CD8-positive, alpha-beta memory T cell (primary cell): ENCODE measurements around the gene USH1G. TPM values are rescaled to one million over a fixed set of nuclear protein-coding genes. Genes with fewer than 3 reads are reported as not detected.

Experiments
- CTCF ChIA-PET: fragments of 350-600 bp; sonication (Branson Sonifier 250); formaldehyde crosslinking; loops from one replicate; lab custom pipeline; 2021; ENCODE audit warnings: antibody characterized with exemption; lab: Charles Lee
- POLR2A ChIA-PET: fragments of 350-600 bp; sonication (Branson Sonifier 250); formaldehyde crosslinking; loops from one replicate; lab custom pipeline; 2021; ENCODE audit warnings: antibody characterized with exemption; lab: Charles Lee
- DNase-seq, 5 donors: peaks; one replicate each; pipeline versions ENCODE4 v3.0.0 to v3.0.0-alpha.2; 2020 to 2022; ENCODE audit warnings: mixed read lengths in 1 of 5
- H3K27ac ChIP-seq: one replicate; pipeline ENCODE4 v1.7.0; 2013; ENCODE audit warnings: low read depth, mild to moderate bottlenecking, low read length, moderate library complexity
- H3K27me3 ChIP-seq: 2 replicates; pipeline ENCODE4 v1.7.0; 2013; ENCODE audit warnings: low read length, mild to moderate bottlenecking; ENCODE audit not compliant: insufficient read depth, poor library complexity, severe bottlenecking
- H3K36me3 ChIP-seq: 2 replicates; pipeline ENCODE4 v1.7.0; 2013; ENCODE audit warnings: mild to moderate bottlenecking, low read length, moderate library complexity; ENCODE audit not compliant: insufficient read depth
- H3K4me1 ChIP-seq: 2 replicates; pipeline ENCODE4 v1.7.0; 2013; ENCODE audit warnings: mild to moderate bottlenecking, low read length, moderate library complexity; ENCODE audit not compliant: insufficient read depth
- H3K4me3 ChIP-seq: 2 replicates; pipeline ENCODE4 v1.7.0; 2013; ENCODE audit warnings: mild to moderate bottlenecking, low read length
- H3K9me3 ChIP-seq: 2 replicates; pipeline ENCODE4 v1.7.0; 2013; ENCODE audit warnings: mild to moderate bottlenecking, low read length
- H3K27ac Mint-ChIP-seq, 8 donors: one replicate each; pipeline ENCODE4 v1.8.0; 2020 to 2021; ENCODE audit warnings: mixed read lengths in 8 of 8, mild to moderate bottlenecking in 6 of 8, inconsistent platforms in 3 of 8, moderate library complexity in 3 of 8
- H3K27me3 Mint-ChIP-seq, 2 donors: one replicate each; pipeline ENCODE4 v1.8.0; 2020 to 2021; ENCODE audit warnings: mixed read lengths in 2 of 2, mild to moderate bottlenecking in 1 of 2, moderate library complexity in 1 of 2
- H3K36me3 Mint-ChIP-seq, 3 donors: one replicate each; pipeline ENCODE4 v1.8.0; 2020 to 2021; ENCODE audit warnings: mixed read lengths in 3 of 3, inconsistent platforms in 1 of 3, mild to moderate bottlenecking in 1 of 3
- H3K4me1 Mint-ChIP-seq, 3 donors: one replicate each; pipeline ENCODE4 v1.8.0; 2020 to 2021; ENCODE audit warnings: mixed read lengths in 3 of 3, inconsistent platforms in 1 of 3, mild to moderate bottlenecking in 1 of 3
- H3K4me3 Mint-ChIP-seq, 7 donors: one replicate each; pipeline ENCODE4 v1.8.0; 2020 to 2021; ENCODE audit warnings: mixed read lengths in 7 of 7, mild to moderate bottlenecking in 6 of 7, moderate library complexity in 4 of 7, inconsistent platforms in 2 of 7
- H3K9me3 Mint-ChIP-seq, 5 donors: one replicate each; pipeline ENCODE4 v1.8.0; 2020 to 2022; ENCODE audit warnings: mixed read lengths in 5 of 5, mild to moderate bottlenecking in 3 of 5, moderate library complexity in 2 of 5, inconsistent platforms in 1 of 5
- polyA plus RNA-seq: library from polyadenylated mRNA; unstranded; fragments of 300-500 nt; fragmentation: Illumina TruSeq; gene quantifications from one replicate; pipeline ENCODE4 v1.2.3, GENCODE V29; 2021
- total RNA-seq, 2 experiments: library from RNA; stranded (reverse); gene quantifications; one replicate each; pipeline ENCODE4 v1.2.3, GENCODE V29; 2021

USH1G gene
- total and polyA plus RNA-seq, 3 experiments from 2014 or later, result not detected

DNA sequence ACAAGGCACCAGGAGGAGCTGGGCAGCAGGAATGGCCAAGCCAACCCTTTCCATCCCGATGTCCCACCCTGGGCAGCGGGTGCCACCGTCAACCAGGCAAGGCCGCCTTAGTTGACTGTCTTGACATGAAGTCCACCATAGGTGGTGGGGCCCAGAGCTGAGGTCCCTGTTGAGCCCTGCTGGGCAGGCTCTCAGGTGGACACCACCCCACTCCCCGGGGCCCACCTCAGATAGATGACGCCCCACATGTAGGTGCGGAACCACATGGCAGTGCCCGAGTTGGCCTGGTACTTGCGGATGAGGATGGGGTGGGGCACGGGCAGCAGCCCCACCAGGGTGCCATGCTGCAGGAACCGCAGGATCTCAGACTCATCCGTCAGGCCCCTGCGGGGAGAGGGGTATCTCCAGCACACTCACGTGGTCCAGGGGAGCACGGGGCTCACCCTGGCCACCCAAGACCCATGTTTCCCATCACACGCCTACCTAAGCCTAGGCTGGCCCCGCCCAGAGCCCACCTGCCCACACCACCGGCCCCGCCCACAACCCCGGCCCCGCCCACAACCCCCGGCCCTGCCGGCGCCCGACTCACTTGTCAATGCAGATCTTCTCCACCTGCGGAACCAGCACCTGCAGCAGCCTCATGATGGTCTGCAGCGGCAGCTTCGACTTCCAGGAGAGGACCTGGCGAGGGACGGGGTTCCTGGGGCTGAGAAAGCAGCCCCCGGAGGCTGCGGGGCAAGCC lies 28.8 kb upstream of the USH1G start:
- Mint-ChIP-seq H3K36me3 (no peaks in the 10 kb centered on the region), H3K27ac (no peak overlapping the region), H3K9me3 (no peaks in the 10 kb centered on the region), H3K27me3 (peaks cover 5 to 6% of the 10 kb centered on the region in 2 donors), H3K4me1 (no peaks in the 10 kb centered on the region), H3K4me3 (no peak overlapping the region)
- DNase-seq, result no peak
- CTCF ChIA-PET, result interaction anchor here (1.1 to 1.9 kb wide), 2 partner anchors 9 to 10 kb away, joined by 5 read pairs; no protein-coding TSS in a partner anchor
- Histone ChIP-seq H3K9me3 (no peaks in the 10 kb centered on the region), H3K36me3 (no peaks in the 10 kb centered on the region), H3K27ac (no peak overlapping the region), H3K27me3 (no peaks in the 10 kb centered on the region), H3K4me3 (no peak overlapping the region), H3K4me1 (no peaks in the 10 kb centered on the region)
- POLR2A ChIA-PET, result no interaction called here

DNA sequence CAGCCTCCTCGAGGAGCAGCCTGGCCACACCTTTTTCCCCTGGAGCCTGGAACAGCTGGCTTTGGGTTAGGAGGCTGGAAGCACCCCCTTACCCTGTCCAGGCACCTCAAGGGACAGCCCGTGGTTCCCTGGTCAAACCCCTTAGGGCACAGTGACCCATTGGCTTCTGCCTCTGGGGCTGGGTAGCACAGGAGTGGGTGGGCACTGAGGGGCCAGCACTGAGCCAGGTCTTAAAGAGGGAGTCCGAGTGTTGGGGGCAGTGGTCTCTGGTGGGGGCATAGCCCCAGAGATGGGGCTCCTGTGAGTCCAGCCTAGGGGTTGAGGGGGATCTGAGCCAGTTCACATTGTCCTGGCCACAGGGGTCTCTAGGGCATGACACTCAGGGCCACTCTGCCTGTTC lies 28.0 kb upstream of the USH1G start:
- ChIA-PET CTCF (interaction anchor here (1.9 kb wide), 1 partner anchor 10 kb away, joined by 5 read pairs; no protein-coding TSS in a partner anchor), POLR2A (no interaction called here)
- no peak for DNase-seq
- no peaks in the 10 kb centered on the region for H3K4me1 ChIP-seq
- no peak overlapping the region for H3K27ac Mint-ChIP-seq
- H3K4me1 Mint-ChIP-seq, result no peaks in the 10 kb centered on the region
- no peak overlapping the region for H3K27ac ChIP-seq
- no peaks in the 10 kb centered on the region for H3K9me3 ChIP-seq
- H3K27me3 ChIP-seq, result no peaks in the 10 kb centered on the region
- H3K4me3 Mint-ChIP-seq, result no peak overlapping the region
- H3K36me3 Mint-ChIP-seq, result no peaks in the 10 kb centered on the region
- H3K9me3 Mint-ChIP-seq, result no peaks in the 10 kb centered on the region
- H3K27me3 Mint-ChIP-seq, result peaks cover 5 to 10% of the 10 kb centered on the region in 2 donors
- H3K4me3 ChIP-seq, result no peak overlapping the region
- H3K36me3 ChIP-seq, result no peaks in the 10 kb centered on the region

DNA sequence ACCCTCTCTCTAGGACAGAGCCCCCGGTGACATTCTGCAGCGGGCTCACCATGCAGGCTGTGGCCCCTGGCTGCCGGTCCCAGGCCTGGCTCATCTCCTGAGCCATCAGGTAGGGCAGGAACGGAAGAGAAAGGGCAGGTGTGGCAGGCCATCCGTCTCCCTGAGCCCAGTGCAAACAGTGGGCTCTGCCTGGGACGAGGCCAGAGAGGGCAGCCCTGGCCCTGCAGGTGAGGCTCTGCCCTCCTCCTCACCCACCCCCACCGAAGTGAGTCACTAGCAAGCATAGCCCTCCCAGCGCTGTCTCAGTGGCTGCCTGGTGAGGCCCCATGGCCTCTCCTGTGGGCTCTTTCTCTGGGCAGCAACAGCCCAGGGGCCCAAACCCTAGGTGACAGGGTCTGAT lies 27.2 kb upstream of the USH1G start:
- H3K4me1 ChIP-seq, result no peaks in the 10 kb centered on the region
- H3K27me3 ChIP-seq, result no peaks in the 10 kb centered on the region
- Mint-ChIP-seq H3K4me3 (no peak overlapping the region), H3K27ac (no peak overlapping the region), H3K36me3 (no peaks in the 10 kb centered on the region), H3K4me1 (no peaks in the 10 kb centered on the region), H3K27me3 (peaks cover 10% of the 10 kb centered on the region in 2 donors), H3K9me3 (no peaks in the 10 kb centered on the region)
- no peak overlapping the region for H3K4me3 ChIP-seq
- no peaks in the 10 kb centered on the region for H3K36me3 ChIP-seq
- no peak for DNase-seq
- no peak overlapping the region for H3K27ac ChIP-seq
- H3K9me3 ChIP-seq, result no peaks in the 10 kb centered on the region
- POLR2A ChIA-PET, result no interaction called here
- CTCF ChIA-PET, result interaction anchor here (1.9 kb wide), 1 partner anchor 11 kb away, joined by 5 read pairs; no protein-coding TSS in a partner anchor

DNA sequence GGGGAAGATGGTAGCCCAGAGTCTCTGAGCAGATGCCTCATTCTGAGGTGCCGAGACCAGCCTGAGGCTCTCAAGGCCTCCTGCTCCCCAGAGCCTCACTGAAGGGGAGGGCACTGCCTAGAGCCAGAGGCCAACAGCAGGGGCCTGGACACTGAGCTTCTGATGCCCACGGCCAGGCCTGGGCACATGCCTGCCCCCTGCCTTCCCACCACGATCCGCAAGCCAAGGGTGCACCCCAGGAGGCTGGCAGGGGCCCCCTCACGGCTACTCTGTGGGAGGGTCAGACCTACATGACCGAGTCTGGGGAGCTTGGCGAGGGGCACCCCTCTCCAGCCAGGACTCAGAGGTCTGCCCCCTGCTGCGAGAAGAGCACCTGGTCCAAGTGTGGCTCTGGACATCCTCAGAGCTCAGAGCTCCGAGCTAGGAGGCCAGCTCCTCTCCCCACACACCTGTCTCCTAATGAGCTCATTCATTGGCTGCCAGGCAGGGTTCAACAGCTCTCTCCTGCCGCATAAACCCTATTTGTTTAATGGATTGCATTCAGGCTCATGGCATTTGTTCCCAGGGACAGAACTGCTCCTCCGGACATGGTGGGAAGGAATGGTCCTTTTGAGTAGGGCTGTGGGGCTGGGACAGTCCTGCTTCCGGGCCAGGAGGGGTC lies 26.5 kb upstream of the USH1G start:
- no peak overlapping the region for H3K27ac Mint-ChIP-seq
- no peaks in the 10 kb centered on the region for H3K4me1 Mint-ChIP-seq
- ChIA-PET POLR2A (no interaction called here), CTCF (no interaction called here)
- no peak overlapping the region for H3K4me3 ChIP-seq
- H3K27ac ChIP-seq, result no peak overlapping the region
- no peak for DNase-seq
- H3K9me3 Mint-ChIP-seq, result no peaks in the 10 kb centered on the region
- H3K4me1 ChIP-seq, result no peaks in the 10 kb centered on the region
- peaks cover 10 to 12% of the 10 kb centered on the region in 2 donors for H3K27me3 Mint-ChIP-seq
- no peak overlapping the region for H3K4me3 Mint-ChIP-seq
- H3K36me3 Mint-ChIP-seq, result no peaks in the 10 kb centered on the region
- no peaks in the 10 kb centered on the region for H3K9me3 ChIP-seq
- no peaks in the 10 kb centered on the region for H3K27me3 ChIP-seq
- no peaks in the 10 kb centered on the region for H3K36me3 ChIP-seq

DNA sequence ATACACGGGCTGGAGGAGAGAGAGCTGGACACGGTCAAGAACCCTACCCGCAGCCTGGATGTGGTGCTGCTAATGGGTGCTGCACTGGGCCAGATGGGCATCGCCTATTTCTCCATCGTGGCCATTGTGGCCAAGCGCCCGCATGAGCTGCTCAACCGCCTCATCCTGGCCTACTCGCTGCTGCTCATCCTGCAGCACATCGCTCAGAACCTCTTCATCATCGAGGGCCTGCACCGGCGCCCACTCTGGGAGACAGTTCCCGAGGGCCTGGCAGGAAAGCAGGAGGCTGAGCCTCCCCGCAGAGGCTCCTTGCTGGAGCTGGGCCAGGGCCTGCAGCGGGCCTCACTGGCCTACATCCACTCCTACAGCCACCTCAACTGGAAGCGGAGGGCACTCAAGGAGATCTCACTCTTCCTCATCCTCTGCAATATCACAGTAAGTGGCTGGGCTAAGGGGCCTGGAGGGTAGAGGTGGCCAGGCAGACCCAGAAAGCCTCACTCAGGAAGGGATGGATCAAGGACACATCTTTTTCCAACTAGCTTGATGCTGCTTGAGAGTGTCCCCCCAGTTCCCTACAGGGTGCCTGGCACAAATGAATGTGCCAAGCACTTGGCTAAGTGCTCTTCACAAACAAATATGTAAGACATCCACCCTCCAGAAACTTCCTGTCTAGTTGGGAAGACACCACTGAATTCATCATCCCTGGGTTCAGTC lies 24.1 kb upstream of the USH1G start:
- Mint-ChIP-seq H3K36me3 (no peaks in the 10 kb centered on the region), H3K4me1 (no peaks in the 10 kb centered on the region), H3K9me3 (no peaks in the 10 kb centered on the region), H3K4me3 (no peak overlapping the region), H3K27me3 (peaks cover 14 to 22% of the 10 kb centered on the region in 2 donors), H3K27ac (no peak overlapping the region)
- no peaks in the 10 kb centered on the region for H3K36me3 ChIP-seq
- no peak overlapping the region for H3K4me3 ChIP-seq
- H3K27ac ChIP-seq, result no peak overlapping the region
- ChIA-PET CTCF (interaction anchor here (2.0 kb wide), 1 partner anchor 11 kb away, joined by 4 read pairs; no protein-coding TSS in a partner anchor), POLR2A (interaction anchor here (0.6 kb wide), 1 partner anchor 246 kb away, joined by 4 read pairs; no protein-coding TSS in a partner anchor)
- no peak for DNase-seq
- no peaks in the 10 kb centered on the region for H3K4me1 ChIP-seq
- no peaks in the 10 kb centered on the region for H3K9me3 ChIP-seq
- H3K27me3 ChIP-seq, result no peaks in the 10 kb centered on the region

DNA sequence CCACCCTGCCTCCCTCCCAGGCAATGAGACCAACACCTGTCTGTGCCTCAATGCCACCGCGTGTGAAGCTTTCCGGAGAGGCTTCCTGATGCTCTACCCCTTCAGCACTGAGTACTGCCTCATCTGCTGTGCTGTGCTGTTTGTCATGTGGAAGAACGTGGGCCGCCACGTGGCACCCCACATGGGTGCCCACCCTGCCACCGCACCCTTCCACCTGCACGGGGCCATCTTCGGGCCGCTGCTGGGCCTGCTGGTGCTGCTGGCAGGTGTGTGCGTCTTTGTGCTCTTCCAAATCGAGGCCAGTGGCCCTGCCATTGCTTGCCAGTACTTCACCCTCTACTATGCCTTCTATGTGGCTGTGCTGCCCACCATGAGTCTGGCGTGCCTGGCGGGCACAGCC lies 23.6 kb upstream of the USH1G start:
- DNase-seq, result no peak
- Histone ChIP-seq H3K4me1 (no peaks in the 10 kb centered on the region), H3K9me3 (no peaks in the 10 kb centered on the region), H3K27me3 (no peaks in the 10 kb centered on the region), H3K36me3 (no peaks in the 10 kb centered on the region), H3K27ac (no peak overlapping the region), H3K4me3 (no peak overlapping the region)
- H3K36me3 Mint-ChIP-seq, result no peaks in the 10 kb centered on the region
- no peaks in the 10 kb centered on the region for H3K9me3 Mint-ChIP-seq
- H3K27ac Mint-ChIP-seq, result no peak overlapping the region
- H3K27me3 Mint-ChIP-seq, result peaks cover 17 to 28% of the 10 kb centered on the region in 2 donors
- ChIA-PET POLR2A (no interaction called here), CTCF (interaction anchor here (1.1 to 2.0 kb wide), 2 partner anchors 11 to 14 kb away, joined by 3 to 4 read pairs; no protein-coding TSS in a partner anchor)
- no peaks in the 10 kb centered on the region for H3K4me1 Mint-ChIP-seq
- H3K4me3 Mint-ChIP-seq, result no peak overlapping the region

DNA sequence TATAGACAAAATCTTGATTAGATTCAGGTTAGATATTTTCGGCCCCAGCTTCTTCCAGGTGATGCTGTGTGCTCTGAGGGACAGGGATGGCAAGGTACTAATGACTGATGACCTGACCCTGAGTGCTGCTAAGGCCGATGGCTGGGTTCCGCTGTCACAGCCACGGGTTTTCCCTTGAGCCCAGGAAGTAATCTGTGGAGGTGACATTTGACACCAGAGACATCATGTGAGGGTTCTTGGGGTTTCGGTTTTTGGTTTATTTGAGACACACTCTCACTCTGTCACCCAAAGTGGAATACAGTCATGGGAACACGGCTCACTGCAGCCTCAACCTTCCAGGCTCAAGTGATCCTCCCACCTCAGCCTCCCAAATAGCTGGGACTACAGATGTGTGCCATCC lies 22.5 kb upstream of the USH1G start:
- H3K27ac Mint-ChIP-seq, result peak overlapping the region in 3 of 8 donors; percentile 30 to 64 (median 47)
- ChIA-PET CTCF (interaction anchor here (1.1 kb wide), 1 partner anchor 15 kb away, joined by 3 read pairs; no protein-coding TSS in a partner anchor), POLR2A (no interaction called here)
- H3K9me3 Mint-ChIP-seq, result no peaks in the 10 kb centered on the region
- no peaks in the 10 kb centered on the region for H3K4me1 ChIP-seq
- no peaks in the 10 kb centered on the region for H3K27me3 ChIP-seq
- H3K4me3 ChIP-seq, result no peak overlapping the region
- no peaks in the 10 kb centered on the region for H3K4me1 Mint-ChIP-seq
- no peaks in the 10 kb centered on the region for H3K9me3 ChIP-seq
- no peaks in the 10 kb centered on the region for H3K36me3 Mint-ChIP-seq
- peaks cover 19 to 36% of the 10 kb centered on the region in 2 donors for H3K27me3 Mint-ChIP-seq
- no peaks in the 10 kb centered on the region for H3K36me3 ChIP-seq
- no peak overlapping the region for H3K27ac ChIP-seq
- DNase-seq, result no peak
- no peak overlapping the region for H3K4me3 Mint-ChIP-seq
